GM04503 (cell line): ENCODE data around the gene TENT5A.

Experiments used
- DNase-seq: peaks from one replicate; pipeline ENCODE4 v3.0.0-alpha.2; 2012; ENCODE audit warnings: low read depth

TENT5A gene

GRCh38 chr6:81713205-81713604, 39.3 kb downstream of the TENT5A start:
- no peak for DNase-seq

GRCh38 chr6:81708113-81708699, 44.3 kb downstream of the TENT5A start:
- no peak for DNase-seq

DNA sequence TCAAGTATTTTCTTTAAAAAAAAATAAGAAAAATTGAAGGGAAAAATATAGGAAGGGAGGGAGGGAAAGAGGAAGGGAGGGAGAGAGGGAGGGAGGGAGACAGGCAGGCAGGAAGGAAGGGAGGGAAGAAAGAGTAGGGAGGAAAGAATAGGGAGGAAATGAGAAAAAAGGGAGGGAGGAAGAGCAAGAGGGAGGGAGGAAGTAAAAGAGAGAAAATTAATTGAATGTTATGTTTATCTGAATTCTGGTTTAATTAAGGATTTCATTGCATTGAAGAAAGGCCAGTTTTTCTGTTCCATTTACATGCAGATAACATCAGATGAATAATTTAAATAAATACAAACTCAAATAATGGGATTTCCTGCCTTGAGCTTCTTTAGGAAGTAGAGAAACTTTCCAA, 47.8 kb downstream of the TENT5A start:
- DNase-seq: no peak

GRCh38 chr6:81700414-81700813, 52.1 kb downstream of the TENT5A start:
- no peak for DNase-seq

DNA sequence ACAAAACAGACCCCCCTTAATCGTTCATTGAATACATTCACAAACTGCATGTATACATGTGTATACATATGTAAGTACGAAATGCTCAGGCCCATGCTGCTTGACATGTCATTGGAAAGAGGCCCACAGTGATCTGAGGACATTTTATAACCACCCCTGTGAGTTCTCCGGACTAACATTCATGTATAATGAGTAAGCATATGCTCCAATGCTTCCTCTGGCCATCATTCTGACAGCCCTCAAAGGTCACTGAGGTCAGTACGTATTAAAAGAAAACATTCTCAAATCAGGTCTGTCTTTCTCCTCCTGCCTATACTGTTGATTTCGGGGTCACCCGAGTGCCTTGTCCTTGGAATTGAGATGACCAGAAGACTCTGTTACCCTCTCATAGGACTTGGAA, 54.9 kb downstream of the TENT5A start:
- DNase-seq: no peak

DNA sequence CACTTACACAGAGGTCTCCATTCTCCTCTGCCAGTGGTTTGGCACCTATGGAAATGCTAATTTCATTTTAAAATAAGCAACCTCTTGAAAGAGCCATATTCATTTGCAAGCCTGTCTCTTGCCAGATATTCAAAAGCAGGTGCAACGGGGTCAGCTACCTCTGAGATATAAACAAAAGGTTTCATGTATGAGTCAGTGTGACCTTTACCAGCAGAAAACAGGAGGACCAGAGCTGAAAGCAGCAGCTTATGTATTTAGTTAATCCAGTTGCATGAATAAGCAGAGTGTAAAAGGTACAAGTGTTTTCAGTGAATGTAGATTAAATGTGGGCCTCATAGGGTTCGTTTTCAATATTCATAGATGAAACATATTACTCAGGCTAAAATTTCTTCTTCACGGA, 56.0 kb downstream of the TENT5A start:
- DNase-seq: no peak
